ENCODE results near the gene LRATD1. TPM values are rescaled to one million over a fixed set of nuclear protein-coding genes. Genes with fewer than 3 reads are reported as not detected.

The LRATD1 gene
- total and polyA plus RNA-seq, 10 of the 15 experiments (the other 5 are each of a cell fraction or from before 2014, with no cell fraction given) = 0.02 TPM; not detected in 9

- TF ChIP-seq GATAD2B (conservative IDR thresholded peaks at IDR 0.05; ENCODE audit: low read depth) = no peak
Observed at GRCh38 chr2:14616342-14616741, 16.2 kb upstream of the LRATD1 start (continued).

- Histone ChIP-seq H3K27me3 (replicated peaks in 1 of 2; ENCODE audit: control insufficient read depth in 2 of 2, insufficient read depth in 2 of 2, low read length in 1 of 2) (no peaks in the 10 kb centered on the region), H3K9me3 (replicated peaks; ENCODE audit: control insufficient read depth, insufficient read depth, low read length) (no peaks in the 10 kb centered on the region; the same call in 2 of the 3 replicates), H4K20me1 (ENCODE audit: control insufficient read depth, insufficient read depth) (no peaks in the 10 kb centered on the region), H2AFZ (ENCODE audit: control insufficient read depth, low read depth, low read length) (no peak overlapping the region), H3K9ac (ENCODE audit: control insufficient read depth, insufficient read depth, low read length) (no peak overlapping the region), H3K4me3 (no peak overlapping the region), H3K79me2 (ENCODE audit: control insufficient read depth, insufficient read depth, low read length) (no peaks in the 10 kb centered on the region), H3K4me2 (ENCODE audit: control insufficient read depth, insufficient read depth) (no peak overlapping the region), H3K36me3 (ENCODE audit: control insufficient read depth in 2 of 2, insufficient read depth in 2 of 2, low read length in 1 of 2) (no peaks in the 10 kb centered on the region), H3K4me1 (ENCODE audit: control insufficient read depth, insufficient read depth, low read length) (no peaks in the 10 kb centered on the region), H3K27ac (ENCODE audit: control insufficient read depth, insufficient read depth) (no peak overlapping the region)
- in situ Hi-C loops (cut with MboI) = no loop called here
- CTCF ChIA-PET = no interaction called here
- SMC1A ChIA-PET (ENCODE audit: uncharacterized antibody, unreplicated experiment) = no interaction called here
- intact Hi-C loops (cut with micrococcal nuclease; ENCODE audit: unreplicated experiment) = no loop called here
- TF ChIP-seq PBX3 (IDR thresholded peaks at IDR 0.05; ENCODE audit: insufficient replicate concordance, low read depth, low read length) (no peak), MYC (IDR thresholded peaks at IDR 0.05; ENCODE audit: insufficient read depth, insufficient read length, insufficient replicate concordance, low read length, severe bottlenecking) (no peak), HDAC6 (IDR thresholded peaks at IDR 0.05; ENCODE audit: unreplicated experiment) (no peak), CHD4 (IDR thresholded peaks at IDR 0.05) (no peak), RFX5 (IDR thresholded peaks at IDR 0.05; ENCODE audit: low read depth, low read length) (no peak), ASH2L (IDR thresholded peaks at IDR 0.05; ENCODE audit: borderline replicate concordance, low read depth) (no peak), GABPA (IDR thresholded peaks at IDR 0.05; ENCODE audit: low read depth) (no peak)
- DNase-seq (ENCODE audit: low read depth, low spot score) = no peak
- WGBS (ENCODE audit: insufficient coverage, insufficient replicate concordance, low lambda C conversion rate, missing lambda C conversion rate) = 34% methylated on average over 6 of the region's 6 CpGs
- no TSS peak for BruUV-seq (replicated peaks)
- POLR2A ChIA-PET = no interaction called here
- RAD21 ChIA-PET (ENCODE audit: unreplicated experiment) = no interaction called here
- FAIRE-seq = no peak
- no peak for ATAC-seq
Observed at GRCh38 chr2:14616950-14617349, 15.6 kb upstream of the LRATD1 start.
